SK-N-DZ (cell line): ENCODE measurements around the gene PRKCH.
"Not testable (repeated sequence)": the region's sequence is repeated elsewhere in the genome, so short reads cannot be mapped to it uniquely, and the experiment has no call there.

Experiments
- DNase-seq: peaks from one replicate; pipeline ENCODE4 v3.0.0-alpha.2; 2015; ENCODE audit warnings: low spot score

Gene PRKCH

GRCh38 chr14:61394542-61394941 is 73.2 kb downstream of the PRKCH start:
- DNase-seq, result no peak

DNA sequence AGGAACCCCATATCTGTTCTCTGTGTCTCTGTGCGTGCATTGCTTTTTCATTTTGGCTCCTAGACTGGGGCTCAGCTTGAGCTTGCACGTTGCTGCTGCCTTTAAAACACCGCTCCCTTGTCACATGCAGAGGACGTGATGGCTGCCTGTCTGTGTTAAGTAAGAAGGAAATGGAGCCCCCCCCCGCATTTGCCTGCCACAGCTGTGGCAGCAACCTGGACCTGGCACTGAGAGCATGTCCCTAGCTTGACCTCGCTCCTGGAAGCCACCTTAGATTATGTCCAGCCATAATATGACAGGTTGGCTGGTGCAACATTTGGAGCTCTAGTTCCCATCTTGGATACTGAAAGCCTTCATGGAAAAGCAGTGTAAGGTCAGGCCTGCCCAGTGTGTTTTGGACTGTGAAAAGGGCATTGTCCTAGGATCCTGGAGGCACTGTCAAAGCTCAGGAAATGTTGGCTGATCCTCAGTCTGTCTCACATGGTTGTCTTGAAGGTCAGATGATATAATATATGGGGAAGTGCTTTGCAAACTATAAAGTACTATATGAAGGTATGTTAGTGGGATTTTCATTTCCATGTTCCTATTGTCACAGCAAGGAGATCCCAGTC is 73.8 kb downstream of the PRKCH start:
- DNase-seq, result no peak

DNA sequence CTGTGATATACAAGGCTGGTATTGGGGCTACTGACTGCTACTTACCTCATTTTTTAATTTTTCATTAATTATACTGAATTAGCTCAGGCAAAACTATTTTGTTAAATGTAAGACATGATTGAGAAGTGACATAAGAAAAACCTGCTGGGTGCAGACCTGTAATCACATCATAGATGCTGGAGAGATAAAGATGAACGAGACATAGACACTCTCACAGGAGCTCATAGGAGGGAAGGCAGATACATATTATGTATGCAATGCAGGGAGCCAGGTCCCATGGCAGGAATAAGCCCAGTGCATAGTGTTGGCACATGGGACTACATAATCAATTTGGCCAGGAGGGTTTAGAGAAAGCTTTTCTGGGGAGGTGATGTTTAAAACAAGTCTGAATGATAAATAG is 74.9 kb downstream of the PRKCH start:
- no peak for DNase-seq

- DNase-seq, result no peak
Measured at GRCh38 chr14:61396694-61397093, 75.3 kb downstream of the PRKCH start.

DNA sequence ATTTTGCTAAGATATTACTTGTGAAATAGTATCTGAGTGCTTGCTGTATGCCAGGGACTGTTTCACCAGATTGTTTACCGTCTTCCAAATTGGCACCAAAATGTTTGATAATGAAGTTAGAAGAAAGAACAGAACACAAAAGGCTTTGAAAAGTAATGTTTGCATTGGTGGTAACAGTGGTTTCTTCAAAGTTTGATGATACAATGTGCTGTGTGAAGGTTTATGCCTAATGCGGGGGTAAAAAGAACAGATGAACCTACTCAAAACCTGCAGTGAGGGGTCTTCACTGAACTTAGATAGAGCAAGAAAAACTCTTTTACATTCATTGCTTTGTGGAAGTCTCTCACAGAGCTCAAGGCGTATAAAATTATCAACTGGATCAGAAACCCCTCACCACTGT is 76.2 kb downstream of the PRKCH start:
- no peak for DNase-seq

- no peak for DNase-seq
Measured at GRCh38 chr14:61398221-61398620, 76.8 kb downstream of the PRKCH start.

DNA sequence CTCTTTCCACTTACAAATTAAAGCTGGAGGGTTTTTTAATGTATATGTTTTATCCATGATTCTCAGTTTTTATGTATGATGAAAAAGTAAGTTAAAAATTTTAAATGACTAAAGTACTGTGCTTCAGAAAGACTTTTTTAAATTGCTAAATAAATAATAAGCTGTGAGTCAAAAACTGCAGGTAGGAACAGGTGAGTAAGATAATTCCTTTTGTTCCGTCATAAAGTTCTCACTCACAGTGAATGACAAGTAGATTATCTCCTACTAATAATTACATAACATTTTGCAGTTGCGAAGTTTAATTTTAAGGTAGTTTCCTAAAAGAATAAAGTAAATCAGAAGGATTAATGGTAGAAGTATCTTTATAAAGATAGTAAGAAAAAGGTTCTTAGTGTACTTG is 78.0 kb downstream of the PRKCH start:
- DNase-seq, result no peak

GRCh38 chr14:61401461-61401860 is 80.1 kb downstream of the PRKCH start:
- no peak for DNase-seq

DNA sequence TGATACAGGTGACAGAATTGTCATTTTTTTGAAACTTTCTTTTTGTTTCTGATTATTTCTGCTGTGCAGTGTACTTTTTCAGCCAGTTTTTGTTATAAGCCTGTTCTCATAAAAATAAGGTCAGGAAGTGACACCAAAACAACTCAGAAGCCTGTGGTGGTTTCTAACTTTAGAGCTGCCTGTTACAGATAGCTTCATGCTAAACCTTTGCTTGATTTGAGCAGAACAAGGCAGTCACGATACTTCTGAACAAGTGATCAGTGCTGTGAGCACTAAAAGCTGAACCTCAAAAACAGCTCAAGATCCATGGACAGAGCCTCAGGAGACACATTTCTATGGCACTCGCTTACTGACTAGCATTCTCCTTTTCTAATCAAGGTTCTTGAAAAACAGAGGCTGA is 82.0 kb downstream of the PRKCH start:
- DNase-seq, result no peak

DNA sequence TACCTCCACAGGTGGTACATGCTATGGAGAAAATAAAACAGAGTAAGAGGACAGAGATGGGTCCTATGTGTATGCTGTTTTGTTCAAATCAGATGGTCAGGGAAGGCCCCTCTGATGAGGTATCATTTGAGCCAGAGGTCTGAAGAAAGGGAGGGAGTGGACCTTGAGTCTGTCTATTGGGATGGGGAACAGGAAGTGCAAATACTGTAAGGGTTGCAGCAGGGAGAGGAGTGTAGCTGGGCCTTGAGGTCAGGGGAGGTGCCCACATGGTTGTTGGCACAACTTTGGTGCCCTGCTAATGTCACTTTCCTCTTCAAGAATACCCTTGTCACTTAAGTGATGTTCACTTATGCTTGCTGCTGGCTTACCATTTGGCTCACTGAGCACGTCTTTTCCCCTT is 83.3 kb downstream of the PRKCH start:
- DNase-seq, result no peak

- peak; percentile 52 for DNase-seq
Measured at GRCh38 chr14:61406198-61406597, 84.8 kb downstream of the PRKCH start.

DNA sequence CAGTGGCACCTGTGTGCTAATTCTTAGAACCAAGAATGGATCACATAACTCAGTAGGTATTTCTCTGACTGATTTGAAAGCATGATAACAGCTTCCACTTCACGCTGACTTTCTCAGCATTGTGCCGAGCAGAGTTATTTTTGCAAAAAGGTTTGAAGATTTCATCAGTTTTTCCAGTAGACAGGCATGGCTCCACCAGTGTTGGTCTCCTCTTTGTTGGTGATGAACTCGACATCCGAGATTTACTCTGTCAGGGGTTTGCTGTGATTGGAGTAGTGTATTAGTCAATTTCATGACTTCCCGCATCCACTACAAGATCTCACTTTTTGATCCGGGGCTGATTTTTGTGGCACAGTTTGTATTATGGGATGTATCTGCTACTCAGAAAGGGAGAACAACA is 85.3 kb downstream of the PRKCH start:
- DNase-seq, result no peak

DNA sequence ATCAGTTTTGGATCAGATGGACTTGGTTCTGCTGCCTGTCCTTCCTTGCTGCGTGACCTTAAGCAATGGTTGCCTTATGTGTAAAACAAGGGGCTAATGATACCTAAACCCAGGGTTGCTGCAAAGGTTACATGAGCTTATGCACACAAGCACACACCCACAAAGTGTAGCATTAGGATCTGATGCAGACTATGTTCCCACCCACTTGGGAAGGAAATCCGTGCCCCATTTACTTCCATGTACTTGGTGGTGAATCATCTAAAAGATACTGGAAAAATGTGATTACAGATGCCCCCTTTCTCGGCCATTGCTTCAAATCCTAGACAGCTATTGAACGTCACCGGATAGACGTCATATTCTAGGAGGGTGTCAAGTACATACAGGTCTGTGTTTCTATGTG is 87.1 kb downstream of the PRKCH start:
- no peak for DNase-seq

DNA sequence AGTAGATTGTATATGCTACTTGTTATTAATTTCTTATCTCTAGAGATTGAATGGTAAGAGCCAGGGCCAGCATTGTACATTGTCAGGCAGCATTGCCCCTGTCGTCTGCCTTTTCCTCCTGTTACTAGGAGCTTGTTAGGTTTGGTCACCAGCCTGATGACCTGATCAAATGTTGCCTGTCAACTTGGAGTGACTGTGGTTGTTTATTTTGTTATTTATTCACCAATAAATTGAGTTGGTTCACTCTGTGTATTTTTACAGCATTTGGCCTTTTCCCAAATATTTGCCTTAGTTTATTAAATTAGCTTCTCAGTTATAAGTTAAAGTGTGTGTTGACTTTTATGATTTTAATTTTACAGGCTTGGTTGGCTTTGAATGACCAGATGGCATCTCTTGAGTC is 88.4 kb downstream of the PRKCH start:
- DNase-seq, result no peak

DNA sequence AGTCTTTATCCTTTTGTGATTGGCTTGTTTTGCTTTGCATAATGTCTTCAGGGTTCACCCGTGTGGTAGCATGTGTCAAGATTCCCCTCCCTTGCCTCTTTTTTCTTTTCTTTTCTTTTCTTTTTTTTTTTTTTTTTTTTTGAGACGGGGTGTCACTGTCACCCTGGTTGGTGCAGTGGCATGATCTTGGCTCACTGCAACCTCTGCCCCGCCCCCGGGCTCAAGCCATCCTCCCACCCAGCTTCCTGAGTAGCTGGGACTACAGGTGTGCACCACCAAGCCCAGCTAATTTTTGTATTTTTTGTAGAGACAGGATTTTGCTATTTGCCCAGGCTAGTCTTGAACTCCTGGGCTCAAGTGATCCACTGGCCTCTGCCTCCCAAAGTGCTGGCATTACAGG is 94.6 kb downstream of the PRKCH start:
- DNase-seq, result not testable (repeated sequence)

- no peak for DNase-seq
Measured at GRCh38 chr14:61416591-61416990, 95.2 kb downstream of the PRKCH start.

GRCh38 chr14:61417141-61417540 is 95.8 kb downstream of the PRKCH start:
- no peak for DNase-seq

DNA sequence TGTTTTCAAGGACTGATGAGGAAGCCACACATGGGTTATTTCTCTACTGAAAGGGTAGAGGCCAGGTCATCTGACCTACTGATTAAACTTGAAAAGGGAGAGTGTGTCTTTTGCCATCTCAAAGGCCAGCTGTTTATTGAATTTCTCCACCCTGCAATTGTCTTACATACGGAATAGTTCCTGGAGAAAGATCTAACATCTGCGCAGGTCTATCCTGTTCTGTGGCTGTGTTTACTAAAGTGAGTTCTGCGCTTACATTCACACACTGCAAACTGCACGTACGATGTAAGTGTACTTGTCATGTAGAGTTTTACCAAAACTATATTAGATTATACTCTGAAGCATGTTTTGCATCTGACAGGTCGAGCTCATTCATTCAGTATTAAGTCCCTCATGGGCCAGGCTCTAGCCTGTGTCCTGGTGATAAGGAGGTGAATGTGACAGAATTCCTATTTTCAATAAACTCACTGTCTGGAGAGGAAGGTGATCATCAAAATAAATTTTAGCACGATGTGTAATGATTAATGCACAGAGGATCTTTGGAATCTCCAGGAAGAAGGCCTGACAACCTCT is 96.6 kb downstream of the PRKCH start:
- no peak for DNase-seq

DNA sequence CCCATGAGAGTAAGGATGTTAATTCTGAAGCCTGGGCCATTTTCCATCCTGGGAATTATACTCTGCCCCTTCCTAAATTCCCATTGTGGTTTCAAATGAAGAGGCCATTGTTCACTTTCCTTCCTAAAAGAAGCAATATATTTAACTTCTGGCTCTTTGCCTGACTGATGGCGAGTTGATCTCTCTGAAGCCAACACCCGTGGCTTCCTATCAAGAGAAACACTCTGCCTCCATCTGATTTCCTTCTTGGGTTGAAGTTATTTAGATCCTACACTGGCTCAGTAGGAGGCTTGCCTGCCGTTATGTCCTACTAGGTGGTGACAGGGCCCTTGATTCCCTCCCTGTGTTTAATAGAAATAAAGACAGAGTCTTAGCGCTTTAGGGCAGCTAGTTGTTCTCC is 97.4 kb downstream of the PRKCH start:
- DNase-seq, result no peak

- DNase-seq, result no peak
Measured at GRCh38 chr14:61419201-61419600, 97.8 kb downstream of the PRKCH start.

GRCh38 chr14:61420326-61420725 is 98.9 kb downstream of the PRKCH start:
- no peak for DNase-seq

- DNase-seq, result no peak
Measured at GRCh38 chr14:61421212-61421923, 100.0 kb downstream of the PRKCH start.

- no peak for DNase-seq
Measured at GRCh38 chr14:61426048-61426447, 104.7 kb downstream of the PRKCH start.
